Measurements from ENCODE around the gene ZMIZ1. TPM values are rescaled to one million over a fixed set of nuclear protein-coding genes. Genes with fewer than 3 reads are reported as not detected.

Gene ZMIZ1
- total RNA-seq, 1 experiment from 2014 or later: 15.4 TPM

GRCh38 chr10:79168210-79168609 lies 99.4 kb downstream of the ZMIZ1 start:
- DNase-seq (ENCODE audit: low read depth): no peak

DNA sequence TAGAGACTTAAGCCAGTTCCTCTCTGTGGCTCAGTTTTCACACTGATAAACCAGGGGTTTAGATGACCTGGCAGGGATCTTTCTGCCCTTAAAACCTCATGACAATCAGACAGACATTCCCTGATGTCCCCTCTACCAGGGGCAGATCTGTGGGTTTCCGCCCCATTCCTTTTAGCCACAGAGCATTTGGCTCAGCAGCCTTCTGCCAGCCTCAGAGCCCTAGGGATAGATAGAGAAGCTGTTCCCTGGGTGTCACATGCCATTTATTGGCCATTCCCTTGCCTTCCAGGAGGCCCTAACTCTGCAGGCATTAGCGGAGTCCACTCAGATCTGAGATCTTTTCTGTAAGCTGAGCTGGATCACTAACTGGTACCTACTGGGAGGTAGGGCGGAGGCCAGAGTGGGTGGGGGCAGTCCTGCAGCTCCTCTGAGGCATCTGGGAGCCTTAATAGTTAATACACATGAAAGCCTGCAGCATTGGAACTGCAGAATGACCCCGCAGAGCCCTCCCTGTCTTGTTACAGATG lies 101.5 kb downstream of the ZMIZ1 start:
- no peak for DNase-seq (ENCODE audit: low read depth)

DNA sequence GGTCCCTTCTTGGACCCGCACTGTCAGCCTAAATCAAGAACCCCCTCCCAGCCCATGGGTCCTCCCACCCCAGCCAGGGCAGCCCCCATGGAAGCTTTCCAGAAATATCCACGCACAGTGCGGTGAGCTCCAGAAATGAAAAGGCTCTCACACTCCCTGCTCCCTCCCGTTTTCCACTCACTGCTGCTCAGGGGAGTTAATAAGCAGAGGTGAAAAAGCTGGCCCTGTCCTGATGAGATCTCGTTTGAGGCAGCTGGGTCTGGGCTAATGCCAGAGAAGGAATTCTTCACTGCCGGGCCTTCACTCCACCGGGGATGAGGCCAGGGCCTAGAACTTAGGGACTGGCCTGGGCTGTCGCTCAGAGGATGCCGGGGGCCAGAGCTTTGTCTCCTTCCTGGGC lies 102.2 kb downstream of the ZMIZ1 start:
- no peak for DNase-seq (ENCODE audit: low read depth)

GRCh38 chr10:79171504-79171903 lies 102.7 kb downstream of the ZMIZ1 start:
- no peak for DNase-seq (ENCODE audit: low read depth)

- no peak for DNase-seq (ENCODE audit: low read depth)
Measured at GRCh38 chr10:79172881-79173280, 104.1 kb downstream of the ZMIZ1 start.

DNA sequence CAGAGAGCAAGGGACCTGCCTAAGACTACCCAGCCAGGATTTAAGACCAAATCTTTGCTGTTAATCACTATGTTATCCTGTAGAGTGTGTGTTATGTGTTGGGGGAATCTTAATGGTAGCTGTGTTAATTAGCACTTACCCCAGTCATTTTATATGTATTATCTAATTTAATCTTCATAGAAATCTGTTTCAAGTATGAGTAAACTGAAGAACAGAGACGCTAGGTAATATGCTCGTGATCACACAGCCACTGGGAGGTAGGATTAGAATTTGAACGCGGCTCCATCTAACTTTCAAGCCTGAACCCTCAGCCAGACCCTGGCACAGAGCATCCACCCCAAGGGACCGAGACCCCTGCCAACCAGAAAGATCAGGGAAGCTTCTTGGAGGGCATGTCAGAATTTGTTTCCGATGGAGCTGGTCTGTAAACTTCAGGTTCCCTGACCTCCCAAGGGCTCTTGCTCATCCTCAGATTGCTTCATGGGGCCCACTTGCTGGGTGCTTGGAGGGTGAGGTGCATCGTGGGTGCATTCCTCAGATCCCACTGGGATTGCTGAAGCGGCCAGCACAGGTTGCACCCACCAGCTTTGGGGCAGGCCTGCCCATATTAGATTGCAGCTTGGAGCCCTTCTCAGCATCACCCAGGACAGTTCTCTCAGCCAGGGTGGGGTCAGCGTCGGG lies 105.0 kb downstream of the ZMIZ1 start:
- DNase-seq (ENCODE audit: low read depth): no peak

DNA sequence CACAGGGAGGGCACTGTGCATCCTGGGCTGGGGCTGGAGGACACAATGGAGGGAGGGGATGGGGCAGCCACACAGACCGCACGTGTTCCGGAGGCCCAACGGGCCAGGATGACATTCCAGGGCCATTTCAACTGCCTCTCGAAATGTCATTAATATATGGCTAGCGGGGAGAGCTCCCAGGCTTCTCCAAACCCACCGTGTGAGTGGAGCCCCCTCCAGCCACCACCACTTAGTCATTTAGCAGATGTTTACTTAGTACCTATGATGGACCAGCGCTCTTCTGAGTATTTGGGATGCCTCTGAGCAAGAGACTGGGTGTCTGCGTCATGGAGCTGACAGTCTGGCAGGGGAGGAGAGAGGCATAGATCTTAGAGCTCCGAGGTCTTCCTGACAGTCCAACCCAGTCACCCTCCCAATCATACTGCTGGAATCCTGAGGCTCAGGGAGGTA lies 107.3 kb downstream of the ZMIZ1 start:
- DNase-seq (ENCODE audit: low read depth): peak; percentile 75

- DNase-seq (ENCODE audit: low read depth): no peak
Measured at GRCh38 chr10:79176949-79177602, 108.3 kb downstream of the ZMIZ1 start.

GRCh38 chr10:79178070-79178576 lies 109.4 kb downstream of the ZMIZ1 start:
- DNase-seq (ENCODE audit: low read depth): no peak

DNA sequence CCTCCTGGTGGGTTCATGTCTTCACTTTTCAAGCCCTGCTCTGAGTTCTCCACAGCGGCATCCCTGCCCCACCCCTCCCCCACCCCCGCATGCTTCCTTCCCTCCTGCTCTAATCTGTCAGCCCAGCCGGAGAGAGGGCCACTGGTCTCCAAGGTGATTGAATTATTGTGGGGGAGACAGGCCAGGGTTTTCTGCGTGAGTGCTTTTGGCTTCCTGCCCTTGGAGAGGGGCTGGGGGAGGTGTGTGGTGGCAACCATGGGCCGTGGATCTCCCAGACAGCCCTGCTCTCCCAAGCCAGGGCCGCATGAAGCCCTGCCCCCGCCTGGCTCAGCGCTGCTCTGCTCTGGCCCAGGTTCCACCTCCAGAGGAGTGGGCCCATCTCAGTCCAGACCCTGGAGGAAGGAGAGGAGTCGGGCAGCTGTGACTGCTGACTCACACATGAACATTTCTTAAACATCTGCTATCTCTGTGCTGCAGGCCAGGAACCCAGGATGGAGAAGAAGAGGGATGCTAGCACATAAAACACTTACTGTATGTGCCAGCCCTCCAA lies 109.9 kb downstream of the ZMIZ1 start:
- peak; percentile 93 for DNase-seq (ENCODE audit: low read depth)

- DNase-seq (ENCODE audit: low read depth): peak; percentile 57
Measured at GRCh38 chr10:79179164-79179956, 110.6 kb downstream of the ZMIZ1 start.

DNA sequence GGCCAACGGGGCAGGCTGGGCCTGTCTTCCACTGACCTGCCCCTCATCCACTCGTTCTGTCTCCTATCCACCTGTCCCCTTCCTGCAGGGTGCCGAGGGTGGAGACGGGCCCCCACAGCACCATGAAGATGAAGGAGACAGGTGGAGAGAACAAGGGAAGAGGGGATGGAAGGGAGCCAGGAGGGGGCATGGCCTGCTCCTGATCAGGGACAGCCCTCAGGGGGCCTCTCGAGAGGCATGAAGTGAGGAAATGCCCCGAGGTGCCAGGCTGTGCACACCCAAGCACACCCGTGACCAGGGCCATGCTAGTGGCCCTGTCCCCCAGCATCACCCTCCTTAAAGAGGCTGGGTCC lies 111.2 kb downstream of the ZMIZ1 start:
- DNase-seq (ENCODE audit: low read depth): no peak

- DNase-seq (ENCODE audit: low read depth): no peak
Measured at GRCh38 chr10:79180414-79181221, 111.9 kb downstream of the ZMIZ1 start.

DNA sequence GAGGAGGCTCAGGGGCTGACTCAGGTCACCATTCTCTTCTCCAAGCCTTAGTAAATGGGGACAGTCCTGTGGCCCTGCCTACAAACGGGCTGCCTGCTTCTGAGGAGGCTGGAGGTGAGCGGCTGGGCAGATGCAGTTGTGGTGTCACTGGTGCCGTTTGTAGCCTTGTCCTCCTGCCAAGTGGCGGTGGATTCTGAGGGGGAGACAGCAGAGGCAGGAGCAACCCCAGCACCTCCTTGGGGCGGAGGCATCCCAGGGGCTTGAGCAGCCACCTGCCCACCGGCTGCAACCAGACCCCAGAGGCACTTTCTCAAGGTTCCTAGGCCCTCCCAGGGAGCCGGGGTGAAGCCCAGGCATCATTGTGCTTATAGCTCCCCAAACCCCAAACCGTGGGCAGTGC lies 112.5 kb downstream of the ZMIZ1 start:
- DNase-seq (ENCODE audit: low read depth): no peak

DNA sequence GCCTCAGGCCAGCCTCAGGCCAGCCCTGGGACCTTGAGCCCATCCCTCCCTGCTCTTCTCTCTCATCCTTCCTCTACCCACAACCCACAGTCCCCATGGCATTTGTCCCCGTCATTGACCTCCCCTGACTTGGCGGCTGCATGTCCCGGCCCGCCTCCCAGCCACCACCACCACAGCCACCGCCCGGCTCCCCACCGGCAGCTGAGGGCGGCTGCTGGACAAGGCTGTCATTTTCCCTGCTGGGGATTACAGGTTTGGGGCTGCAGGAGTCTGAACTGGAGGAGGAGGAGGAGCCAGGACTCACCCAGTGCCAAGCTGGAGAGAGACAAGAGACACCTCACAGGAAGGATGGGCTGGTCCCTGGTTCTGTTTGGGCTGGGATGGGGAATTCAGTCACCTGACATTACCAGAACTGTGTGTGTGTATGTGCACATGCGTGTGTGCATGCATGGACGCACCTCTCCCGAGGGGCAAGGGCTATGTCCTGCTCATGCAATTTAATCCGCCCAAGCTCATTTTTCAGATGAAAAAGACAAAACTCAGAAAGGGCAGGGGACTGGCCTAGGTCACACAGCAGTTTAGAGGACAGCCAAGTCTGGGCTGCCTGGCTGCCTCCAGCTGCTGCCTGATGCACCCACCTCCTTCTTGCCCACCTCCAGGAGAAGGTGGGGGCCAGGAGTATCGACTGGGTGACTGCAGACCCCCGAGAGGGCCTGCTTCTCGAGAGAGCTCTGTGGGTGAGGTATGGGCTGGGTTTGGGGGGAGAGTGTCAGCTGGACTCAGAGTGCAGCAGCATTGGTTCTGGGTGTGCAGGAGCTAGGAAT lies 113.1 kb downstream of the ZMIZ1 start:
- DNase-seq (ENCODE audit: low read depth): no peak

GRCh38 chr10:79182781-79183467 lies 114.2 kb downstream of the ZMIZ1 start:
- DNase-seq (ENCODE audit: low read depth): no peak

DNA sequence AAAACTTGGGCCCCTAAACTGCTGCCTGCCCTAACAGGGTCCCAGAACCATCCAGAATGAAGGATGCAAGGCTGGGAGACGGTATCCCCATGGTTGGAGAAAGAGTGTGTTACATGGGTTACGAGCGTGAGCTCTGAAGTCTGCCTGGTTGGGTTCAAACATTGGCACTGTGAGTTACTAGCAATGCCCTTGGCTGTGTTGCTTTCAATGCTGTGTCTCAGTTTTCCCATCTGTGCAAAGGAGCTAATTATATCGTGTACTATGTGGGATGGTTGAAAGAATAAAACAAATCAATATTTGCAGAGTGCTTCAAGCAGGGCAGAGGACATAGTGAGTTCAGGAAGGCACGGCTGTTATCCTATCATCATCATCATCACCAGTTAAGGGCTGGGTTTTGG lies 114.7 kb downstream of the ZMIZ1 start:
- no peak for DNase-seq (ENCODE audit: low read depth)

DNA sequence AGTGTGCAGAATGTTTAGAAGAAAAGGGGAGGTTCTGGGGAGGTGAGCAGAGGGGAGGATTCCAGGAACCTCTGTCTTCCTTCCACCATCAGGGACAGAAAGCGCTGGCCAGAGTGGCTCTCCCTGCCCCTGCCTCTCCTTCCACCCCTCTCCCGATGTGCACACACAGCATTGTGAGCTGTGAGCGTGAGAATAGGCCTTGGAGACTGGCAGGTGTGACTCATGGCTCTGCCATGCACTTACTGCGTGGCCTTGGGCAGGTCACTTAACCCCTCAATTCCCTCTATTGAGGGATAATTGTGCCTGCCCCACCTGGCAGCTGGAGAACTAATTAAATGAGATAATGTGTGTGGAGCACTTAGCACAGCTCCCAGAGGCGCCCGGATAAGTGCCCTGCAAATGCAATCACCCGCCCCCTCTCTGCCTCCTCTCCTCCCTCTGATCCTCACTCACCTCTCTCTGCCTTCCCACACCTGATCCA lies 115.4 kb downstream of the ZMIZ1 start:
- peak; percentile 86 for DNase-seq (ENCODE audit: low read depth)

GRCh38 chr10:79184657-79185056 lies 115.9 kb downstream of the ZMIZ1 start:
- no peak for DNase-seq (ENCODE audit: low read depth)

All from RPMI7951 (cell line).